Neural cell (in vitro differentiated cells): Measurements from ENCODE around the gene TDRD10. TPM values are rescaled to one million over a fixed set of nuclear protein-coding genes. Genes with fewer than 3 reads are reported as not detected.

Source experiments
- H2AFZ ChIP-seq: fragments of 200-600, 300-800 bp; sonication (generic), shearing (Covaris generic); 2 replicates; pipeline ENCODE4 v1.6.0; 2014; ENCODE audit warnings: low read depth, mild to moderate bottlenecking, antibody characterized with exemption, low read length, moderate library complexity
- H3F3A ChIP-seq: fragments of 200-600 bp; shearing (Covaris generic); 2 replicates; pipeline ENCODE4 v1.6.1; 2016; ENCODE audit warnings: mild to moderate bottlenecking, moderate library complexity, mixed read lengths, antibody characterized with exemption, low read length; ENCODE audit not compliant: insufficient read depth, poor library complexity, severe bottlenecking
- H3K27ac ChIP-seq: fragments of 200-600, 300-800 bp; sonication (generic), shearing (Covaris generic); 2 replicates; pipeline ENCODE4 v1.5.1; 2014; ENCODE audit warnings: mild to moderate bottlenecking, low read length, moderate library complexity
- H3K27me3 ChIP-seq: fragments of 300-800, 200-600 bp; sonication (generic), shearing (Covaris generic); 2 replicates; pipeline ENCODE4 v1.6.0; 2014; ENCODE audit warnings: mild to moderate bottlenecking, low read depth, low read length, moderate library complexity; ENCODE audit not compliant: insufficient read depth
- H3K36me3 ChIP-seq: fragments of 300-800, 200-600 bp; sonication (generic), shearing (Covaris generic); 2 replicates; pipeline ENCODE4 v1.5.1; 2014; ENCODE audit warnings: mild to moderate bottlenecking, antibody characterized with exemption, low read length, moderate library complexity; ENCODE audit not compliant: insufficient read depth
- H3K4me2 ChIP-seq: fragments of 300-800, 200-600 bp; sonication (generic), shearing (Covaris generic); 2 replicates; pipeline ENCODE4 v1.6.0; 2014; ENCODE audit warnings: mild to moderate bottlenecking, low read length
- H3K4me3 ChIP-seq: fragments of 300-800, 200-600 bp; sonication (generic), shearing (Covaris generic); 2 replicates; pipeline ENCODE4 v1.5.1; 2014; ENCODE audit warnings: mild to moderate bottlenecking, low read length, moderate library complexity
- H3K79me2 ChIP-seq: fragments of 200-600 bp; shearing (Covaris generic); replicated peaks from 2 replicates; pipeline ENCODE4 v1.6.0; 2014; ENCODE audit warnings: mild to moderate bottlenecking, low read length, moderate library complexity; ENCODE audit not compliant: insufficient read depth
- H3K9ac ChIP-seq: fragments of 300-800, 200-600 bp; sonication (generic), shearing (Covaris generic); 2 replicates; pipeline ENCODE4 v1.6.1; 2016; ENCODE audit warnings: mild to moderate bottlenecking, low read length, mixed read lengths
- H3K9me2 ChIP-seq: fragments of 200-600 bp; shearing (Covaris generic); 2 replicates; pipeline ENCODE4 v1.6.1; 2016; ENCODE audit warnings: mild to moderate bottlenecking, low read length, mixed read lengths; ENCODE audit not compliant: insufficient read depth
- H3K9me3 ChIP-seq: fragments of 200-600, 300-800 bp; sonication (generic), shearing (Covaris generic); 2 replicates; pipeline ENCODE4 v1.6.1; 2016; ENCODE audit warnings: mild to moderate bottlenecking, mixed run types, low read length, moderate library complexity, mixed read lengths
- H4K20me1 ChIP-seq: fragments of 200-600 bp; shearing (Covaris generic); 2 replicates; pipeline ENCODE4 v1.6.1; 2016; ENCODE audit warnings: mild to moderate bottlenecking, mixed run types; ENCODE audit not compliant: insufficient read depth
- EP300 ChIP-seq: fragments of 450-650 bp; conservative IDR thresholded peaks from 2 replicates; pipeline ENCODE4 v1.6.1; 2014; ENCODE audit warnings: antibody characterized with exemption, mild to moderate bottlenecking, moderate library complexity; ENCODE audit not compliant: poor library complexity, severe bottlenecking
- EZH2 ChIP-seq: fragments of 200-600, 300-800 bp; shearing (Covaris generic), sonication (generic); IDR thresholded peaks from 2 replicates; pipeline ENCODE4 v1.6.1; 2014; ENCODE audit warnings: antibody characterized with exemption, low read length, borderline replicate concordance, mild to moderate bottlenecking; ENCODE audit not compliant: insufficient read depth, poor library complexity, severe bottlenecking
- MXI1 ChIP-seq: fragments of 450-650 bp; conservative IDR thresholded peaks from 2 replicates; pipeline ENCODE4 v1.6.1; 2014; ENCODE audit warnings: antibody characterized with exemption, mild to moderate bottlenecking; ENCODE audit not compliant: poor library complexity, severe bottlenecking
- POLR2AphosphoS5 ChIP-seq: IDR thresholded peaks from 2 replicates; pipeline ENCODE4 v1.6.1; 2012
- RAD21 ChIP-seq: fragments of 450-650 bp; conservative IDR thresholded peaks from 2 replicates; pipeline ENCODE4 v1.6.1; 2014; ENCODE audit warnings: antibody characterized with exemption, mild to moderate bottlenecking, moderate library complexity
- SMC3 ChIP-seq: fragments of 450-650 bp; conservative IDR thresholded peaks from 2 replicates; pipeline ENCODE4 v1.6.1; 2014; ENCODE audit warnings: antibody characterized with exemption, mild to moderate bottlenecking, moderate library complexity; ENCODE audit not compliant: poor library complexity
- TAF1 ChIP-seq: IDR thresholded peaks from 2 replicates; pipeline ENCODE4 v1.6.1; 2012; ENCODE audit warnings: low read depth
- polyA plus RNA-seq: library from polyadenylated mRNA; depleted of rRNA; stranded (reverse); fragments of >200 nt; gene quantifications from 2 replicates; pipeline ENCODE4 v1.2.3, GENCODE V29; 2014
- TF ChIP-seq, protein P1 (sequence below): fragments of 450-650 bp; IDR thresholded peaks from 2 replicates; pipeline ENCODE4 v1.5.1; 2014; ENCODE audit warnings: antibody characterized with exemption, mild to moderate bottlenecking, moderate library complexity; ENCODE audit not compliant: poor library complexity, severe bottlenecking
- TF ChIP-seq, protein P2 (sequence below): IDR thresholded peaks from 2 replicates; pipeline ENCODE4 v1.6.1; 2012; ENCODE audit warnings: borderline replicate concordance

TDRD10 gene
- polyA plus RNA-seq, 1 donor from 2014 or later = not detected

DNA sequence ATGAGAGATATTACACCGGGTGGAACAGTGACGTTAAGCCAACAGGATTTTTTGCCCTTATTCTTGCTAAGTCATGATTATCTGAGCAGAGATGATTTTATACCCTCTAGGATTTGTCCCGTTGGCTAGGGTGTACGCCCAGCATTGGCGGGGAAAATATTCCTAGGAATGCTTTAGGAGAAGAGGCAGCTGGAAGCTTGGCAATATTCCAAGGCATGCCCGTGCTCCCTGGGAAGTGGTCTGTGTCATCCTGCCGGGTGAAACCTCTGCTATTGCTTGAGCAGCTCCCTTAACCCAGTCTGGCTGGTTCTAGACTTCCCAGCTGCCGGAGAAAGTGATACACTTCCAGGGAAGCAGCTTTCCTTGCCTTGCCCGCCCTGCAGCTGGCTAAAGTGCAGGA, 81.8 kb downstream of the TDRD10 start (continued):
- TF ChIP-seq, protein P1, sequence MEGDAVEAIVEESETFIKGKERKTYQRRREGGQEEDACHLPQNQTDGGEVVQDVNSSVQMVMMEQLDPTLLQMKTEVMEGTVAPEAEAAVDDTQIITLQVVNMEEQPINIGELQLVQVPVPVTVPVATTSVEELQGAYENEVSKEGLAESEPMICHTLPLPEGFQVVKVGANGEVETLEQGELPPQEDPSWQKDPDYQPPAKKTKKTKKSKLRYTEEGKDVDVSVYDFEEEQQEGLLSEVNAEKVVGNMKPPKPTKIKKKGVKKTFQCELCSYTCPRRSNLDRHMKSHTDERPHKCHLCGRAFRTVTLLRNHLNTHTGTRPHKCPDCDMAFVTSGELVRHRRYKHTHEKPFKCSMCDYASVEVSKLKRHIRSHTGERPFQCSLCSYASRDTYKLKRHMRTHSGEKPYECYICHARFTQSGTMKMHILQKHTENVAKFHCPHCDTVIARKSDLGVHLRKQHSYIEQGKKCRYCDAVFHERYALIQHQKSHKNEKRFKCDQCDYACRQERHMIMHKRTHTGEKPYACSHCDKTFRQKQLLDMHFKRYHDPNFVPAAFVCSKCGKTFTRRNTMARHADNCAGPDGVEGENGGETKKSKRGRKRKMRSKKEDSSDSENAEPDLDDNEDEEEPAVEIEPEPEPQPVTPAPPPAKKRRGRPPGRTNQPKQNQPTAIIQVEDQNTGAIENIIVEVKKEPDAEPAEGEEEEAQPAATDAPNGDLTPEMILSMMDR = no peak

DNA sequence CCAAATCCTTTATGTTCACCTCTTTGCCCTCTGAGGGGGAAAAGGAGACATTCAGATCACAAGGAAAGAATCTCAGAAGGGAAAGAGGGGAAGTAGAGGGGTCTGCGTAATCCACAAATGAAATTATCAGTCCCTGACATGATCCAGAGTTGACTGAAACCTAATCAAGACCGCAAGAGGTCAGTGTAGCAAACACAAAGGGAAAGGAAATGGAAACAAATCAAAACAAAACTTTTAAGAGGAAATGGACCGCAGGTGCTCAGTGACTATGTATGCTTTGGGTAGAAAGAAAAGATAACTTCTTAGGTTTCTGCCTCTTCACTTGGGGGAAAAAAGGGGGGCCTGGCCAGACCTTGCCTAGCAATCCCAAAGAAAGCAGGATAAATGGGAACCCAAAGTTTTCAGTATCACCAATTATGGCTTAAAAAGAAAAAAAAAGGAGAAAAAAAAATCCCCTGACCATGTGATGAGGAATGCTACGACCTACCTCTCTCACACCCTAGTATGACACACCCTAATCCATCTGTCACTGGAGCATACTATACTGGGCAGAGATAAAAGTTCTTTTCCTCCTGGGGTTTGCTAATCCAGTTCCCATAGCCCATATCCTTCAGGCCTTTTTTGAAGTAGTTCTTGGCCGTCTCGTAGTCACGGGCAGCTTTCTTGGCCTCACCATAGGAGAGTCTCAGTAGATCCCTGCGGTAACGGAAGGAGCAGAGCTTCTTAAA, 82.4 kb downstream of the TDRD10 start:
- no peaks in the 10 kb centered on the region for H4K20me1 ChIP-seq
- H3K4me3 ChIP-seq = no peak overlapping the region
- H3F3A ChIP-seq = no peaks in the 10 kb centered on the region
- no peak overlapping the region for H3K27ac ChIP-seq
- H3K9me3 ChIP-seq = no peaks in the 10 kb centered on the region
- H3K9me2 ChIP-seq = no peaks in the 10 kb centered on the region
- no peak overlapping the region for H2AFZ ChIP-seq
- no peak overlapping the region for H3K9ac ChIP-seq
- H3K79me2 ChIP-seq = no peaks in the 10 kb centered on the region
- H3K4me2 ChIP-seq = no peak overlapping the region
- H3K36me3 ChIP-seq = peaks cover 13% of the 10 kb centered on the region
- TF ChIP-seq POLR2AphosphoS5 (no peak), EZH2 (no peak)
- no peaks in the 10 kb centered on the region for H3K27me3 ChIP-seq

DNA sequence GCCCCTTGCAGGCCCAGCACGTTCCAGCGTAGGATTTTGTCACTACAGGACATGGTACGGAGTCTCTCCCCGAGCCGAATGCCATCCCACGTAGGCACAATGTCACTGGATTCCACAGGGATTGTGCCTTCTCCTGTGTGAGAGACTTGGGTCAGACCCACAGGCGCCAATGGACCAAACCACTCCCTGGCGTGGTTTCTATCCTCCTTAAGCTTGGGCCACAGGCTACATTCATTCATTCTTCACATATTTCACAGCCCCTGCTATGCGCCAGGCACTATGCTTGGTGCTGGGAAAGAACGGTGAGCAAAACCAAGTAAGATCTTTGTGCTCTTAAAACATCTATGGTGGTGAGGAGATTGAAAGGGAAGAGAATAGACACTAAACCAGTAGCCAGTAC, 84.2 kb downstream of the TDRD10 start:
- Histone ChIP-seq H3K4me3 (no peak overlapping the region), H3K27ac (no peak overlapping the region), H3K36me3 (peaks cover 14% of the 10 kb centered on the region), H3K27me3 (no peaks in the 10 kb centered on the region), H3K79me2 (no peaks in the 10 kb centered on the region), H3K9ac (no peak overlapping the region), H3K4me2 (no peak overlapping the region), H4K20me1 (no peaks in the 10 kb centered on the region), H3K9me2 (no peaks in the 10 kb centered on the region), H3F3A (no peaks in the 10 kb centered on the region), H2AFZ (no peak overlapping the region), H3K9me3 (no peaks in the 10 kb centered on the region)
- TF ChIP-seq RAD21 (no peak), EP300 (no peak), TAF1 (no peak)

DNA sequence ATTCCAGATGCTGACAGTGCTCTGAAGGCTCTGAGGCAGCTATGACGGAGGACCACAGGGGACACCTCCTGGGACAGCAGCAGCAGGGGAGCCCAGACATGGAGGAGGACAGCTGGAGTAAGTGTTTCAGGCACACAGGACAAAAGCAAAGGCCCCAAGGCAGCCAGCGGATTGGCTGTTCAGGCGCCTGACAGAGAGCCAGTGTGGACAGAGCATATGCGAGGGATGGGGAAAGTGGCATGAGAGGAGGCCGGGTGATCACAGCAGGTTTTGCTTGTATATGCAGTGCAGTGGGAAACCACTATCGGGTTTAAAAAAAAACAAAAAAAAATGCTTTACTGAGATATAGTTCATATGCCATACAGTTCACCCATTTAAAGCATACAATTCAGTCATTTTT, 84.6 kb downstream of the TDRD10 start:
- no peaks in the 10 kb centered on the region for H3K9me3 ChIP-seq
- TF ChIP-seq MXI1 (no peak), RAD21 (no peak), TAF1 (no peak), SMC3 (no peak), EP300 (no peak), POLR2AphosphoS5 (no peak), EZH2 (no peak)
- TF ChIP-seq, protein P1 = no peak
- TF ChIP-seq, protein P2, sequence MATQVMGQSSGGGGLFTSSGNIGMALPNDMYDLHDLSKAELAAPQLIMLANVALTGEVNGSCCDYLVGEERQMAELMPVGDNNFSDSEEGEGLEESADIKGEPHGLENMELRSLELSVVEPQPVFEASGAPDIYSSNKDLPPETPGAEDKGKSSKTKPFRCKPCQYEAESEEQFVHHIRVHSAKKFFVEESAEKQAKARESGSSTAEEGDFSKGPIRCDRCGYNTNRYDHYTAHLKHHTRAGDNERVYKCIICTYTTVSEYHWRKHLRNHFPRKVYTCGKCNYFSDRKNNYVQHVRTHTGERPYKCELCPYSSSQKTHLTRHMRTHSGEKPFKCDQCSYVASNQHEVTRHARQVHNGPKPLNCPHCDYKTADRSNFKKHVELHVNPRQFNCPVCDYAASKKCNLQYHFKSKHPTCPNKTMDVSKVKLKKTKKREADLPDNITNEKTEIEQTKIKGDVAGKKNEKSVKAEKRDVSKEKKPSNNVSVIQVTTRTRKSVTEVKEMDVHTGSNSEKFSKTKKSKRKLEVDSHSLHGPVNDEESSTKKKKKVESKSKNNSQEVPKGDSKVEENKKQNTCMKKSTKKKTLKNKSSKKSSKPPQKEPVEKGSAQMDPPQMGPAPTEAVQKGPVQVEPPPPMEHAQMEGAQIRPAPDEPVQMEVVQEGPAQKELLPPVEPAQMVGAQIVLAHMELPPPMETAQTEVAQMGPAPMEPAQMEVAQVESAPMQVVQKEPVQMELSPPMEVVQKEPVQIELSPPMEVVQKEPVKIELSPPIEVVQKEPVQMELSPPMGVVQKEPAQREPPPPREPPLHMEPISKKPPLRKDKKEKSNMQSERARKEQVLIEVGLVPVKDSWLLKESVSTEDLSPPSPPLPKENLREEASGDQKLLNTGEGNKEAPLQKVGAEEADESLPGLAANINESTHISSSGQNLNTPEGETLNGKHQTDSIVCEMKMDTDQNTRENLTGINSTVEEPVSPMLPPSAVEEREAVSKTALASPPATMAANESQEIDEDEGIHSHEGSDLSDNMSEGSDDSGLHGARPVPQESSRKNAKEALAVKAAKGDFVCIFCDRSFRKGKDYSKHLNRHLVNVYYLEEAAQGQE = no peak
- no peak overlapping the region for H3K4me3 ChIP-seq
- H3K27ac ChIP-seq = no peak overlapping the region
- H4K20me1 ChIP-seq = no peaks in the 10 kb centered on the region
- H3K27me3 ChIP-seq = no peaks in the 10 kb centered on the region
- H3F3A ChIP-seq = no peaks in the 10 kb centered on the region
- H3K4me2 ChIP-seq = no peak overlapping the region
- H3K36me3 ChIP-seq = peaks cover 18% of the 10 kb centered on the region
- no peaks in the 10 kb centered on the region for H3K9me2 ChIP-seq
- H2AFZ ChIP-seq = no peak overlapping the region
- no peaks in the 10 kb centered on the region for H3K79me2 ChIP-seq
- no peak overlapping the region for H3K9ac ChIP-seq
